PC-3 (cell line): ENCODE data around the gene SNX21.

Experiments
- EZH2 ChIP-seq: fragments of 300-600 bp; sonication (generic); IDR thresholded peaks from one replicate; pipeline ENCODE4 v1.6.1; 2017; ENCODE audit warnings: antibody characterized with exemption, mild to moderate bottlenecking, low read length; ENCODE audit not compliant: unreplicated experiment
- EZH2phosphoT487 ChIP-seq: fragments of 300-600 bp; sonication (generic); IDR thresholded peaks from 2 replicates; pipeline ENCODE4 v1.6.1; 2018; ENCODE audit warnings: mild to moderate bottlenecking, antibody characterized with exemption, low read length, borderline replicate concordance
- TF ChIP-seq, protein P1 (sequence below): fragments of 300-600 bp; sonication (generic); conservative IDR thresholded peaks from 2 replicates; pipeline ENCODE4 v1.5.1; 2017; ENCODE audit warnings: antibody characterized with exemption, low read depth, mild to moderate bottlenecking, low read length

DNA sequence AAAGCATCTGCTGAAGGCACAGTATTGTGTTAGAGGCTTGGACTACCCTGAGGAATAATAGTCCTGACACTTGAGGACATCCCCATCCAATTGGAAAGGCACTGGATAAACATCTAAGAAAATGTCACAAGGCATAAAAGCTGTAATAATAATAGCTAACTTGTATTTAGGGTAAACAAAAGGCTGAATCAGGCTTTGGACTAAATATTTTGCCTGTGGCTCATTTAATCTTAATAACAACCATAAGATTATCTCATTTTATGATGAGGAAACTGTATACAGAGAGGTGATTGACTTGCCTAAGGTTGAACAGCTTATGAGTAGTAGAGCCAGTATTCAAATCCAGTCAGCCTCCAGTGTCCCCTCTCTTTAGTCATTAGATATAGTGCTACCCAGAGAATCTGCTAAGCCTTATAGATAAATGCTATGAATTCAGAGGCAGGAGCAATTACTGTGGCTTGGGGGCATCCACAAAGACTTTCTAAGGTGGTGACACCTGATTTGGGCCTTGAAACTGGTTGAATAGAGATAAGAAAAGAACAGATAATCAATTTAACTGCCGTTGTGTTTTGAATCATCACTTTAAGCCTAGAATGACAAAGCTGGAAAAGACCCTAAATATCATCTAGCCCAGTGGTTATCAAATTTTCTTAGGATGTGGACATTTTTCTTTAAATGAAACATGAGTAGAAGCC lies 40.0 kb downstream of the SNX21 start:
- TF ChIP-seq EZH2 (no peak), EZH2phosphoT487 (no peak)
- TF ChIP-seq, protein P1, sequence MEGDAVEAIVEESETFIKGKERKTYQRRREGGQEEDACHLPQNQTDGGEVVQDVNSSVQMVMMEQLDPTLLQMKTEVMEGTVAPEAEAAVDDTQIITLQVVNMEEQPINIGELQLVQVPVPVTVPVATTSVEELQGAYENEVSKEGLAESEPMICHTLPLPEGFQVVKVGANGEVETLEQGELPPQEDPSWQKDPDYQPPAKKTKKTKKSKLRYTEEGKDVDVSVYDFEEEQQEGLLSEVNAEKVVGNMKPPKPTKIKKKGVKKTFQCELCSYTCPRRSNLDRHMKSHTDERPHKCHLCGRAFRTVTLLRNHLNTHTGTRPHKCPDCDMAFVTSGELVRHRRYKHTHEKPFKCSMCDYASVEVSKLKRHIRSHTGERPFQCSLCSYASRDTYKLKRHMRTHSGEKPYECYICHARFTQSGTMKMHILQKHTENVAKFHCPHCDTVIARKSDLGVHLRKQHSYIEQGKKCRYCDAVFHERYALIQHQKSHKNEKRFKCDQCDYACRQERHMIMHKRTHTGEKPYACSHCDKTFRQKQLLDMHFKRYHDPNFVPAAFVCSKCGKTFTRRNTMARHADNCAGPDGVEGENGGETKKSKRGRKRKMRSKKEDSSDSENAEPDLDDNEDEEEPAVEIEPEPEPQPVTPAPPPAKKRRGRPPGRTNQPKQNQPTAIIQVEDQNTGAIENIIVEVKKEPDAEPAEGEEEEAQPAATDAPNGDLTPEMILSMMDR: no peak
